Lung (tissue), 12 donors: Measurements from ENCODE around the gene MAP7. TPM values are rescaled to one million over a fixed set of nuclear protein-coding genes. Genes with fewer than 3 reads are reported as not detected.
"Not testable (repeated sequence)": the region's sequence is repeated elsewhere in the genome, so short reads cannot be mapped to it uniquely, and the experiment has no call there.

Experiments used
- ATAC-seq: fragments of 200-7000 bp; cut with Tn5 transposase; one replicate; pipeline ENCODE4 v1.9.1; 2020; ENCODE audit warnings: moderate number of reproducible peaks; ENCODE audit not compliant: insufficient read depth, low FRiP score
- DNase-seq, 3 donors: peaks; one replicate each; pipeline ENCODE4 v3.0.0-alpha.2; 2013 to 2017
- H3K27ac ChIP-seq, 2 donors: one replicate each; pipeline ENCODE4 v1.5.1; 2013; ENCODE audit warnings: mild to moderate bottlenecking in 2 of 2, moderate library complexity in 2 of 2, control low read depth in 1 of 2, inconsistent platforms in 1 of 2, low read depth in 1 of 2, low read length in 1 of 2
- H3K27me3 ChIP-seq, 3 donors: one replicate each; pipeline ENCODE4 v1.5.1; 2013; ENCODE audit warnings: low read length in 2 of 3; ENCODE audit not compliant: control insufficient read depth in 3 of 3, insufficient read depth in 3 of 3
- H3K36me3 ChIP-seq, 4 donors: one replicate each; pipeline ENCODE4 v1.5.1; 2013; ENCODE audit warnings: low read length in 4 of 4, mild to moderate bottlenecking in 1 of 4, moderate library complexity in 1 of 4; ENCODE audit not compliant: control insufficient read depth in 4 of 4, insufficient read depth in 4 of 4
- H3K4me1 ChIP-seq, 5 donors: one replicate each; pipeline ENCODE4 v1.5.1; 2013; ENCODE audit warnings: low read length in 5 of 5, mild to moderate bottlenecking in 2 of 5, moderate library complexity in 1 of 5; ENCODE audit not compliant: control insufficient read depth in 5 of 5, insufficient read depth in 5 of 5
- H3K4me3 ChIP-seq: one replicate; pipeline ENCODE4 v1.5.1; 2013; ENCODE audit warnings: mild to moderate bottlenecking, control low read depth, moderate library complexity
- H3K9ac ChIP-seq, 2 donors: one replicate each; pipeline ENCODE4 v1.5.1; 2013; ENCODE audit warnings: low read length in 2 of 2, control low read depth in 1 of 2; ENCODE audit not compliant: insufficient read depth in 1 of 2
- H3K9me3 ChIP-seq, 4 donors: one replicate each; pipeline ENCODE4 v1.5.1; 2013; ENCODE audit warnings: low read length in 3 of 4, mild to moderate bottlenecking in 1 of 4, moderate library complexity in 1 of 4; ENCODE audit not compliant: control insufficient read depth in 4 of 4, insufficient read depth in 3 of 4
- CTCF ChIP-seq: IDR thresholded peaks from 2 replicates; pipeline ENCODE4 v1.5.1; 2012; ENCODE audit warnings: mild to moderate bottlenecking; ENCODE audit errors: control extremely low read depth, extremely low read depth
- WGBS, 2 donors: extraction: QIAGEN DNeasy Blood & Tissue Kit; methylation state at CpG; one replicate each; pipeline ENCODE4 v1.1.7; 2013; 5-methylcytosine and 5-hydroxymethylcytosine counted together
- polyA plus RNA-seq, 2 donors: library from polyadenylated mRNA; stranded (reverse); fragments of 200-250 nt; gene quantifications; one replicate each; pipeline ENCODE4 v1.2.1, GENCODE V29; 2013
- total RNA-seq, 2 donors: library from RNA; depleted of rRNA in 1 of 2; stranded (reverse); fragments of >200 nt in 1 of 2; gene quantifications; one replicate each; pipeline ENCODE4 v1.2.1, GENCODE V29; 2014 to 2021
- donor health status: control.
- donor health status: control.
- donor health status: Bipolar disorder and iron deficiency.
- donor health status: healthy.
- donor health status: DM: yes; HTN: yes; CAD: no.

MAP7 gene
- total and polyA plus RNA-seq, 4 donors = 8.4 to 23.4 (median 12.3) TPM

DNA sequence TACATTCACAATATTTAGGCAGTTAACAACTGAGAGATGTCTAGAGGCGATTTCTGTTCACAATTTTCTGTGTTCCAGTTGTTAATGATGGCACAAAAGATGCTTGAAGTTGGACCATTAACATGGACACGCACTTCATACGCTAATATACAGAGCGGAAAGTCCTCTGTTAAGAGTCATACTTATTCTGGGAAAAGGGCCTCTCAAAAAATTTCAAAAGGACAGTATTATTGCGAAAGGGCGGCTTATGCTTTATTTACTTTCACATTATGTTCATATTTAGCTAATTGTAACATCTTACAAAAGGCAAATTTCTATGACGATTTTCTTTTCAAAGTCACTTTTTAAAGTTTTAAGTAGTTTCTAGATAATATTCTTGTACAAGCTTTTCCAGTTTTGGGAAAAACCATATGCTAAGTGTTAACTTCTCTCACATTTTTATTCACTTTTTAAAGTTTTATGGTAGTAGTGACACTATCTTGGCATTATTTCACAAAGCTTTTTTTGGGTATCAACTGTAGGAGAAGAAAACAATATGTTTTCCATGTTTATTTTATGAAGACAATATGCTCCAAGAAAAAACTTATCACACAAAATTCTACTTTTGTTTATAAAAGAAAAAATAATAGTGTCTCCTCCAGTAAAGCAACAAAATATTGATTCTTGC is 62.3 kb downstream of the MAP7 start:
- H3K9ac ChIP-seq = no peak overlapping the region
- no peak overlapping the region for H3K27ac ChIP-seq
- H3K27me3 ChIP-seq = no peaks in the 10 kb centered on the region
- no peak for TF ChIP-seq CTCF
- H3K36me3 ChIP-seq = no peaks in the 10 kb centered on the region
- no peaks in the 10 kb centered on the region for H3K9me3 ChIP-seq
- WGBS, 2 donors = 65 to 73% methylated on average over 7 of the region's 7 CpGs
- ATAC-seq (peak; percentile 56), DNase-seq (peak in 2 of 3 donors; percentile 46 to 67)
- no peak overlapping the region for H3K4me3 ChIP-seq
- peaks cover 0 to 3% (median 0%) of the 10 kb centered on the region in 5 donors for H3K4me1 ChIP-seq

GRCh38 chr6:136486357-136486756 is 63.9 kb downstream of the MAP7 start:
- H3K27me3 ChIP-seq = no peaks in the 10 kb centered on the region
- WGBS, 2 donors = 91 to 92% methylated on average over 1 of the region's 1 CpG
- ATAC-seq (no peak), DNase-seq (no peak)
- no peak overlapping the region for H3K9ac ChIP-seq
- H3K36me3 ChIP-seq = no peaks in the 10 kb centered on the region
- TF ChIP-seq CTCF = no peak
- H3K9me3 ChIP-seq = no peaks in the 10 kb centered on the region
- H3K4me3 ChIP-seq = no peak overlapping the region
- H3K4me1 ChIP-seq = peaks cover 0 to 3% (median 0%) of the 10 kb centered on the region in 5 donors
- no peak overlapping the region for H3K27ac ChIP-seq

DNA sequence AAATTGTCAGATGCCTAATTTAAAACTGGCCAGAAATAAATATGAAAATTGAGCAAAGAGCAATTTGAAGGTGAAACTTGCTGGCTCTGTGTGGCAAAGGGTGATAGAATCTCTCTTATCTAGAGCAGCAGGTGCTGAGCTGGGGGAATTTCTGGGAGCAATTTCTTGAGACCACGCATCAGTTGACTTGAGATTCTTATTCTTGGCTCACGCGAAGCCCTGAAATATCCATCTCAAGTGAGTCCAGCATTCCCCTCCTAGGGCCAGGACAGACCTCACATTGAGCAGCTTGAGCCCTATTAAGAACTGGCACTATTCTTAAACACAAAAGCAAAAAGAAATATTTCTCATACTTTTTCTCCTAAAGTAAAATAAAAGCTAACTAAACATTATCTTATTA is 66.3 kb downstream of the MAP7 start:
- Histone ChIP-seq H3K4me3 (no peak overlapping the region), H3K27ac (no peak overlapping the region), H3K27me3 (no peaks in the 10 kb centered on the region), H3K4me1 (peaks cover 0 to 3% (median 0%) of the 10 kb centered on the region in 5 donors), H3K9ac (no peak overlapping the region), H3K9me3 (no peaks in the 10 kb centered on the region), H3K36me3 (no peaks in the 10 kb centered on the region)
- no peak for TF ChIP-seq CTCF
- 76 to 84% methylated on average over 3 of the region's 3 CpGs for WGBS, 2 donors
- ATAC-seq (no peak), DNase-seq (no peak)

GRCh38 chr6:136483005-136483404 is 67.2 kb downstream of the MAP7 start:
- H3K27ac ChIP-seq, H3K4me1 ChIP-seq, H3K4me3 ChIP-seq, H3K9me3 ChIP-seq, DNase-seq, H3K27me3 ChIP-seq, H3K9ac ChIP-seq, H3K36me3 ChIP-seq, ATAC-seq: not testable (repeated sequence)
- 94 to 98% methylated on average over 2 of the region's 2 CpGs for WGBS, 2 donors
